Measurements from ENCODE around the gene GPD2. TPM values are rescaled to one million over a fixed set of nuclear protein-coding genes. Genes with fewer than 3 reads are reported as not detected.

Gene GPD2
- total and polyA plus RNA-seq, 2 donors (not counting 1 experiment from before 2014, with no cell fraction given) = 21.6 to 46.6 TPM

DNA sequence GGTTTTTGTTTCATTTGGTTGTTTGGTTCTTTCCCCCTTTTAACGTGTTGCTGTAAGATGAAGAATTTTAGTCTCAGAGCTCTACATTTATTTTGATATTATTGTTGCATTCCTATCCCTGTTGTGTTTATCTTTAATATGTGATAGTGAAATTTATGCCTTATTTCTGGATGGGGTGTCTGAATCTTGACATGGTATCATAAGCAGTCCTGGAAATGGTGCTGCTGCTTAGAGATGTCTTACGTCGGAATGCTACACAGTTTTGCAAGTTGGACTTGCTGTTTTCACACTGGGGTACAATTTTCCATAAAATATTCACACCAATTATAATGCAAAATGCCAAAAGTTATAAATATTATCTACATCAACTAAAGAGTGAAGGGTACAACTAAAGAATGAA, 164.0 kb downstream of the GPD2 start:
- Histone ChIP-seq H3K27ac (ENCODE audit: insufficient read depth, low read length) (no peak overlapping the region), H3K4me1 (ENCODE audit: control insufficient read depth, extremely low read depth, insufficient read depth, low read length) (no peaks in the 10 kb centered on the region), H3K36me3 (ENCODE audit: control insufficient read depth, insufficient read depth, low read length) (no peaks in the 10 kb centered on the region), H3K9ac (ENCODE audit: insufficient read depth, low read length) (no peak overlapping the region), H3K27me3 (ENCODE audit: control insufficient read depth, insufficient read depth, low read length) (no peaks in the 10 kb centered on the region), H3K4me2 (ENCODE audit: extremely low read depth, insufficient read depth, low read length) (no peak overlapping the region), H3K9me3 (ENCODE audit: control insufficient read depth, insufficient read depth, low read depth, low read length) (no peaks in the 10 kb centered on the region), H2AFZ (ENCODE audit: low read length) (no peak overlapping the region), H3K79me2 (ENCODE audit: control insufficient read depth, insufficient read depth, low read length) (no peaks in the 10 kb centered on the region), H3K4me3 (replicated peaks in 1 of 4; ENCODE audit: control extremely low read depth in 1 of 4, insufficient read depth in 1 of 4, low read depth in 3 of 4, low read length in 4 of 4) (no peak overlapping the region), H4K20me1 (ENCODE audit: control insufficient read depth, extremely low read depth, insufficient read depth, low read length) (no peaks in the 10 kb centered on the region)
- no peak for DNase-seq (ENCODE audit: low read depth in 2 of 2)
- TF ChIP-seq, protein P1, sequence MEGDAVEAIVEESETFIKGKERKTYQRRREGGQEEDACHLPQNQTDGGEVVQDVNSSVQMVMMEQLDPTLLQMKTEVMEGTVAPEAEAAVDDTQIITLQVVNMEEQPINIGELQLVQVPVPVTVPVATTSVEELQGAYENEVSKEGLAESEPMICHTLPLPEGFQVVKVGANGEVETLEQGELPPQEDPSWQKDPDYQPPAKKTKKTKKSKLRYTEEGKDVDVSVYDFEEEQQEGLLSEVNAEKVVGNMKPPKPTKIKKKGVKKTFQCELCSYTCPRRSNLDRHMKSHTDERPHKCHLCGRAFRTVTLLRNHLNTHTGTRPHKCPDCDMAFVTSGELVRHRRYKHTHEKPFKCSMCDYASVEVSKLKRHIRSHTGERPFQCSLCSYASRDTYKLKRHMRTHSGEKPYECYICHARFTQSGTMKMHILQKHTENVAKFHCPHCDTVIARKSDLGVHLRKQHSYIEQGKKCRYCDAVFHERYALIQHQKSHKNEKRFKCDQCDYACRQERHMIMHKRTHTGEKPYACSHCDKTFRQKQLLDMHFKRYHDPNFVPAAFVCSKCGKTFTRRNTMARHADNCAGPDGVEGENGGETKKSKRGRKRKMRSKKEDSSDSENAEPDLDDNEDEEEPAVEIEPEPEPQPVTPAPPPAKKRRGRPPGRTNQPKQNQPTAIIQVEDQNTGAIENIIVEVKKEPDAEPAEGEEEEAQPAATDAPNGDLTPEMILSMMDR (conservative IDR thresholded peaks at IDR 0.05 in 1 of 2, IDR thresholded peaks at IDR 0.05 in 1 of 2; ENCODE audit: low read depth in 1 of 2, low read length in 2 of 2) = no peak
- no peak for TF ChIP-seq EZH2 (IDR thresholded peaks at IDR 0.05; ENCODE audit: low read length, missing control alignments)

DNA sequence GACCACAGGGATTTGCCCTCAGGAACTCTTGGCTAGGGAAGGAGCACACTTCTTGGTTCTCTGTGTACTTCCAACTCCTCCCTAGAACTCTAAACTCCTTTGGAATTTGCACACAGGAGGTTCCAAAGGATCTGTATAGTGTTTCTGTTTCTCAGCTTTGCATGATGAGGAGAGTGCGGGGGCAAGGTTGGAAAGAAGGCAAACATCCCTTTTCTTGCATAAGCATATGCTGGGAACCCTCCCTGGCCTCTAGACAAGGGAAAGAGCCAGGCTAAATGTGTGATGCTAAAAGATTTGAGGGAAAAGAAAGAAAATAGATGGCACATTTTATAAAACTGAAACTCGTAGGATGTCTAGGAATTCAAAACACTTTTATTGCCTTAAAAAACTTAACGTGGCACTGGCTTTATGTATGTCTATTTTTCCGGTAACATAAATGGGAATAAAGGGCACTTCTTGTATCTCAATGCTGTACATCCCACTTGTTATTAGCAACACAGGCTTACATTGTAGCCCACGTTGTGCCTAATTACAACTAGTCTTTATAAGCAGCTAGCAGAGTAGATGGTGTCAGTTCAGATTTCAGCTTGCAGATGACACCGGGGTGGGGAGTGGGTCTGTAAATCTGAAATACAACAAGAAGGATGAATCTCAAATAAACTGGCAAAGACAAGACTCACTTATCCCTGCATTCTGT, 165.8 kb downstream of the GPD2 start:
- H2AFZ ChIP-seq (ENCODE audit: low read length) = no peak overlapping the region
- no peaks in the 10 kb centered on the region for H3K36me3 ChIP-seq (ENCODE audit: control insufficient read depth, insufficient read depth, low read length)
- H4K20me1 ChIP-seq (ENCODE audit: control insufficient read depth, extremely low read depth, insufficient read depth, low read length) = no peaks in the 10 kb centered on the region
- no peaks in the 10 kb centered on the region for H3K4me1 ChIP-seq (ENCODE audit: control insufficient read depth, extremely low read depth, insufficient read depth, low read length)
- DNase-seq (ENCODE audit: low read depth in 2 of 2) = no peak
- H3K27me3 ChIP-seq (ENCODE audit: control insufficient read depth, insufficient read depth, low read length) = no peaks in the 10 kb centered on the region
- no peak overlapping the region for H3K27ac ChIP-seq (ENCODE audit: insufficient read depth, low read length)
- no peak for TF ChIP-seq EZH2 (IDR thresholded peaks at IDR 0.05; ENCODE audit: low read length, missing control alignments)
- TF ChIP-seq, protein P1 (conservative IDR thresholded peaks at IDR 0.05 in 1 of 2, IDR thresholded peaks at IDR 0.05 in 1 of 2; ENCODE audit: low read depth in 1 of 2, low read length in 2 of 2) = no peak
- H3K4me2 ChIP-seq (ENCODE audit: extremely low read depth, insufficient read depth, low read length) = no peak overlapping the region
- no peaks in the 10 kb centered on the region for H3K9me3 ChIP-seq (ENCODE audit: control insufficient read depth, insufficient read depth, low read depth, low read length)
- H3K4me3 ChIP-seq (replicated peaks in 1 of 4; ENCODE audit: control extremely low read depth in 1 of 4, insufficient read depth in 1 of 4, low read depth in 3 of 4, low read length in 4 of 4) = no peak overlapping the region
- no peaks in the 10 kb centered on the region for H3K79me2 ChIP-seq (ENCODE audit: control insufficient read depth, insufficient read depth, low read length)
- no peak overlapping the region for H3K9ac ChIP-seq (ENCODE audit: insufficient read depth, low read length)

DNA sequence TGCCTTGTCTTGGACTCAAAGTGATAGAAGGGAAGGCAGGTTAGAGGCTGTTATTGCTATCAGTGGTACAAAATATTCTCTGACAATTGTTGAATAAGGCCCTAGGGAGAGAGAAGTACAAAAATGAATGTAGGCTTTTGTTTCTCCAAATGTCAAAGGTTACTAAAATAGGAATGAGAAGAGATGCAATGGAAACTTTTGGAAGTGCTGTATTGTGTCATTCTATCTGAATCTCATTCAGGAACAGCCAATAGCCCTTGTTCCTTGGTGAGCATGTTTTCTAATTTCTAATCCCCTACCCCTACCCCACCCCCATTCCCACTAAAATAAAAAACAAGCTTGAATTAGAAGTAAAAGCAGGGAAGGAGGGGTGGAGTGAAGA, 166.4 kb downstream of the GPD2 start:
- no peak overlapping the region for H3K4me2 ChIP-seq (ENCODE audit: extremely low read depth, insufficient read depth, low read length)
- TF ChIP-seq, protein P1 (conservative IDR thresholded peaks at IDR 0.05 in 1 of 2, IDR thresholded peaks at IDR 0.05 in 1 of 2; ENCODE audit: low read depth in 1 of 2, low read length in 2 of 2) = no peak
- no peak for TF ChIP-seq EZH2 (IDR thresholded peaks at IDR 0.05; ENCODE audit: low read length, missing control alignments)
- H3K4me1 ChIP-seq (ENCODE audit: control insufficient read depth, extremely low read depth, insufficient read depth, low read length) = no peaks in the 10 kb centered on the region
- no peak overlapping the region for H3K27ac ChIP-seq (ENCODE audit: insufficient read depth, low read length)
- no peak overlapping the region for H3K9ac ChIP-seq (ENCODE audit: insufficient read depth, low read length)
- no peaks in the 10 kb centered on the region for H3K9me3 ChIP-seq (ENCODE audit: control insufficient read depth, insufficient read depth, low read depth, low read length)
- no peak overlapping the region for H2AFZ ChIP-seq (ENCODE audit: low read length)
- H3K79me2 ChIP-seq (ENCODE audit: control insufficient read depth, insufficient read depth, low read length) = no peaks in the 10 kb centered on the region
- H3K27me3 ChIP-seq (ENCODE audit: control insufficient read depth, insufficient read depth, low read length) = no peaks in the 10 kb centered on the region
- no peaks in the 10 kb centered on the region for H4K20me1 ChIP-seq (ENCODE audit: control insufficient read depth, extremely low read depth, insufficient read depth, low read length)
- DNase-seq (ENCODE audit: low read depth in 2 of 2) = no peak
- no peak overlapping the region for H3K4me3 ChIP-seq (replicated peaks in 1 of 4; ENCODE audit: control extremely low read depth in 1 of 4, insufficient read depth in 1 of 4, low read depth in 3 of 4, low read length in 4 of 4)
- H3K36me3 ChIP-seq (ENCODE audit: control insufficient read depth, insufficient read depth, low read length) = no peaks in the 10 kb centered on the region
